KOPT-K1 (cell line): ENCODE data around the gene PRXL2B.

Experiments
- H3K27ac ChIP-seq: fragments of 200-600 bp; sonication (generic); 2 replicates; pipeline ENCODE4 v1.5.1; 2016; ENCODE audit warnings: antibody characterized with exemption, mild to moderate bottlenecking, low read depth, low read length; ENCODE audit not compliant: poor library complexity, severe bottlenecking
- H3K36me3 ChIP-seq: fragments of 200-600 bp; sonication (generic); 2 replicates; pipeline ENCODE4 v1.5.1; 2017; ENCODE audit warnings: antibody characterized with exemption, mild to moderate bottlenecking, low read length, moderate library complexity; ENCODE audit not compliant: insufficient read depth
- H3K9me3 ChIP-seq: fragments of 200-600 bp; sonication (generic); 2 replicates; pipeline ENCODE4 v1.5.1; 2017; ENCODE audit warnings: antibody characterized with exemption, low read length, mild to moderate bottlenecking; ENCODE audit not compliant: insufficient read depth, poor library complexity, severe bottlenecking

The PRXL2B gene

GRCh38 chr1:2595261-2595811, 8.8 kb downstream of the PRXL2B start:
- peaks cover 13% of the 10 kb centered on the region for H3K9me3 ChIP-seq
- H3K27ac ChIP-seq: no peak overlapping the region
- no peaks in the 10 kb centered on the region for H3K36me3 ChIP-seq

GRCh38 chr1:2595812-2596529, 9.4 kb downstream of the PRXL2B start:
- H3K36me3 ChIP-seq: no peaks in the 10 kb centered on the region
- H3K27ac ChIP-seq: no peak overlapping the region
- peaks cover 13% of the 10 kb centered on the region for H3K9me3 ChIP-seq

GRCh38 chr1:2596530-2597333, 10.2 kb downstream of the PRXL2B start:
- no peaks in the 10 kb centered on the region for H3K36me3 ChIP-seq
- H3K9me3 ChIP-seq: peaks cover 13% of the 10 kb centered on the region
- no peak overlapping the region for H3K27ac ChIP-seq

- Histone ChIP-seq H3K27ac (no peak overlapping the region), H3K36me3 (no peaks in the 10 kb centered on the region), H3K9me3 (peaks cover 13% of the 10 kb centered on the region)
These were observed 11.1 kb downstream of the PRXL2B start for GRCh38 chr1:2597441-2598328.

- Histone ChIP-seq H3K27ac (no peak overlapping the region), H3K9me3 (peaks cover 13% of the 10 kb centered on the region), H3K36me3 (no peaks in the 10 kb centered on the region)
These were observed 11.9 kb downstream of the PRXL2B start for GRCh38 chr1:2598329-2598931.

- H3K36me3 ChIP-seq: no peaks in the 10 kb centered on the region
- peaks cover 13% of the 10 kb centered on the region for H3K9me3 ChIP-seq
- H3K27ac ChIP-seq: no peak overlapping the region
These were observed 15.2 kb downstream of the PRXL2B start for GRCh38 chr1:2601721-2602303.

- H3K9me3 ChIP-seq: peaks cover 13% of the 10 kb centered on the region
- H3K27ac ChIP-seq: no peak overlapping the region
- H3K36me3 ChIP-seq: no peaks in the 10 kb centered on the region
These were observed 15.8 kb downstream of the PRXL2B start for GRCh38 chr1:2602311-2602835.

- Histone ChIP-seq H3K36me3 (no peaks in the 10 kb centered on the region), H3K27ac (no peak overlapping the region), H3K9me3 (peaks cover 10% of the 10 kb centered on the region)
These were observed 16.4 kb downstream of the PRXL2B start for GRCh38 chr1:2602866-2603520.

GRCh38 chr1:2603521-2604155, 17.1 kb downstream of the PRXL2B start:
- Histone ChIP-seq H3K36me3 (no peaks in the 10 kb centered on the region), H3K9me3 (peaks cover 4% of the 10 kb centered on the region), H3K27ac (no peak overlapping the region)

GRCh38 chr1:2604156-2604843, 17.7 kb downstream of the PRXL2B start:
- Histone ChIP-seq H3K9me3 (no peaks in the 10 kb centered on the region), H3K36me3 (no peaks in the 10 kb centered on the region), H3K27ac (no peak overlapping the region)

GRCh38 chr1:2604844-2605508, 18.4 kb downstream of the PRXL2B start:
- Histone ChIP-seq H3K9me3 (no peaks in the 10 kb centered on the region), H3K27ac (no peak overlapping the region), H3K36me3 (no peaks in the 10 kb centered on the region)

GRCh38 chr1:2605509-2606395, 19.2 kb downstream of the PRXL2B start:
- Histone ChIP-seq H3K27ac (no peak overlapping the region), H3K9me3 (no peaks in the 10 kb centered on the region), H3K36me3 (no peaks in the 10 kb centered on the region)
